ENCODE measurements around the gene OSBPL6.

- TF ChIP-seq ZNF398 (CRISPR knock-in tag; IDR thresholded peaks at IDR 0.05), result no peak
- no peak for TF ChIP-seq CHD4 (IDR thresholded peaks at IDR 0.05; ENCODE audit: insufficient read depth, insufficient replicate concordance, low read depth, low read length, poor library complexity, severe bottlenecking)
- no peak for TF ChIP-seq BHLHE40 (IDR thresholded peaks at IDR 0.05; ENCODE audit: low read length)
- no peak for TF ChIP-seq CEBPB (tag; IDR thresholded peaks at IDR 0.05)
- TF ChIP-seq RREB1 (CRISPR knock-in tag; IDR thresholded peaks at IDR 0.05), result no peak
- TF ChIP-seq, protein P1, sequence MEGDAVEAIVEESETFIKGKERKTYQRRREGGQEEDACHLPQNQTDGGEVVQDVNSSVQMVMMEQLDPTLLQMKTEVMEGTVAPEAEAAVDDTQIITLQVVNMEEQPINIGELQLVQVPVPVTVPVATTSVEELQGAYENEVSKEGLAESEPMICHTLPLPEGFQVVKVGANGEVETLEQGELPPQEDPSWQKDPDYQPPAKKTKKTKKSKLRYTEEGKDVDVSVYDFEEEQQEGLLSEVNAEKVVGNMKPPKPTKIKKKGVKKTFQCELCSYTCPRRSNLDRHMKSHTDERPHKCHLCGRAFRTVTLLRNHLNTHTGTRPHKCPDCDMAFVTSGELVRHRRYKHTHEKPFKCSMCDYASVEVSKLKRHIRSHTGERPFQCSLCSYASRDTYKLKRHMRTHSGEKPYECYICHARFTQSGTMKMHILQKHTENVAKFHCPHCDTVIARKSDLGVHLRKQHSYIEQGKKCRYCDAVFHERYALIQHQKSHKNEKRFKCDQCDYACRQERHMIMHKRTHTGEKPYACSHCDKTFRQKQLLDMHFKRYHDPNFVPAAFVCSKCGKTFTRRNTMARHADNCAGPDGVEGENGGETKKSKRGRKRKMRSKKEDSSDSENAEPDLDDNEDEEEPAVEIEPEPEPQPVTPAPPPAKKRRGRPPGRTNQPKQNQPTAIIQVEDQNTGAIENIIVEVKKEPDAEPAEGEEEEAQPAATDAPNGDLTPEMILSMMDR (IDR thresholded peaks at IDR 0.05 in 2 of 3, conservative IDR thresholded peaks at IDR 0.05 in 1 of 3; ENCODE audit: insufficient read depth in 2 of 3, low read depth in 1 of 3, low read length in 3 of 3), result no peak
- no peak for TF ChIP-seq JUND (IDR thresholded peaks at IDR 0.05; ENCODE audit: borderline replicate concordance, low read depth, low read length)
- TF ChIP-seq JUND (tag; IDR thresholded peaks at IDR 0.05; ENCODE audit: borderline replicate concordance, low read depth, low read length), result no peak
- TF ChIP-seq ZBTB17 (CRISPR knock-in tag; IDR thresholded peaks at IDR 0.05), result no peak
- no peak for TF ChIP-seq ARHGAP35 (IDR thresholded peaks at IDR 0.05; ENCODE audit: partially characterized antibody)
- no peak for TF ChIP-seq ZMIZ1 (IDR thresholded peaks at IDR 0.05; ENCODE audit: low read depth in 2 of 2, low read length in 2 of 2)
- TF ChIP-seq SIN3A (IDR thresholded peaks at IDR 0.05; ENCODE audit: borderline replicate concordance in 2 of 2, control insufficient read depth in 1 of 2, low read depth in 2 of 2, low read length in 2 of 2), result no peak
These were observed 221.7 kb downstream of the OSBPL6 start for GRCh38 chr2:178415979-178416378.
